Activated naive CD4-positive, alpha-beta T cell treated with anti-CD3 and anti-CD28 coated beads, Interleukin-2, amount 50 U/mL, for 72 hours (primary cell): ENCODE measurements around the gene SPART. TPM values are rescaled to one million over a fixed set of nuclear protein-coding genes. Genes with fewer than 3 reads are reported as not detected.

Source experiments
- ATAC-seq, 2 donors: fragments of 150-1000 bp; cut with Tn5 transposase; 2 replicates each; pipeline ENCODE4 v1.10.0; 2021; ENCODE audit warnings: mild to moderate bottlenecking in 2 of 2, moderate library complexity in 2 of 2
- DNase-seq, 2 donors: peaks; one replicate each; pipeline ENCODE4 v3.0.0; 2021 to 2022; ENCODE audit warnings: low spot score in 2 of 2
- H3K27ac Mint-ChIP-seq, 2 donors: one replicate each; pipeline ENCODE4 v1.8.0; 2022; ENCODE audit warnings: mild to moderate bottlenecking in 2 of 2, mixed read lengths in 2 of 2
- H3K36me3 Mint-ChIP-seq, 2 donors: one replicate each; pipeline ENCODE4 v1.8.0; 2022; ENCODE audit warnings: mixed read lengths in 2 of 2
- H3K9me3 Mint-ChIP-seq, 2 donors: one replicate each; pipeline ENCODE4 v1.8.0; 2022; ENCODE audit warnings: mixed read lengths in 2 of 2
- total RNA-seq, 2 donors: library from RNA; stranded (reverse); gene quantifications; one replicate each; pipeline ENCODE4 v1.2.3, GENCODE V29; 2022

The SPART gene
- total RNA-seq, 2 donors from 2014 or later: 21.9 to 23.9 TPM

DNA sequence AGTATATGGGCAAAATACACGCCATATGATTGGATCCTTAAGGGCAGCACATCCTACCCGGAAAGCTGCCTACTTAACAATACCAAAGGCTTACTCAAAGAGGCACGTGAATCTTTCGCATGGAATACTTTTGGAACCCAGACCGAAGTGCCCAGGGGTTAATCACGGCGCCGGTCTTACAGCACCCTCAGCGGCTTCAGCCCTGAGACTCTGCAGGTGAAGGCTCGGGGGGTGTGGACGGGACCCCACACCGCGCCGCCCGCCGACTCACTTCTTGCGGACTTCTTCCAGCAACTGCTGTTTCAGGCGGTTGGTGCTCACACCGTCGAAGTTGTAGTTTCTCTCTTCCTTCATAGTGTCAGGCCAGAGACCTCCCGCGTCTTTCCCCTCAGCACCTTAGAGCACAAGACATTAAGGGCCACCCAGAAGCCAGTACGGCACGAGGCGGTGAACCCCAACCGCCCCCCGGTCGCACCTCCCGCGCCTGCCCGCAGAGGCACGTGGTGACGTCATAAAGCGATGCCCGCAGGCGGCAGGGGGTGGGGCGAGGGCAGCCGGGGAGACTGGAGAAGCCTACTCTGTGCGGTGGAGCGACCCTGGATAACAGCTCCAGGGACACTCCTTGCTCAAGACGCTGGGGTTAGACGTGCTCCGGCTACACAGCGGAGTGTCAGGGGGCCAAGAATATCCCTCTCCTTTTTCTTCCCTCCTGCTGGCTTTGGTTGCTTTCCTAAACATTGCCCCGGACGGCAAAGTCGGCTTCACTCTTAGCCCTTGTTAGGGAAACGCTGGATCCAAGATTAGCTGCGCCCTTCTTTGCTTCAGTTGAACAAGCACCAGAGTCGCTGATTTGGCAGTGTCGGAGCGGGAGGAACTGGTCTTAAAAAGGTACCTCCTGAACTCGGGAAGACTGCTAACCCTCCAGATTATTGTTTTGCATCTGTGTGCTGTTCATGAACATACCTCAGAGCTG is 48.5 kb downstream of the SPART start, which contains the start of gene CCDC169:
CCDC169 (minus strand) TSS at position 449 of the 973 bp plus-strand sequence; CDS start at position 354, 95 bp downstream.
- H3K36me3 Mint-ChIP-seq: peaks cover 6% of the 10 kb centered on the region in 2 donors
- H3K9me3 Mint-ChIP-seq: no peaks in the 10 kb centered on the region
- H3K27ac Mint-ChIP-seq: peak within 1 kb of the TSS in 1 of 2 donors; percentile 22
- peak; percentile 94 for ATAC-seq
- DNase-seq: peak; percentile 55 to 66

DNA sequence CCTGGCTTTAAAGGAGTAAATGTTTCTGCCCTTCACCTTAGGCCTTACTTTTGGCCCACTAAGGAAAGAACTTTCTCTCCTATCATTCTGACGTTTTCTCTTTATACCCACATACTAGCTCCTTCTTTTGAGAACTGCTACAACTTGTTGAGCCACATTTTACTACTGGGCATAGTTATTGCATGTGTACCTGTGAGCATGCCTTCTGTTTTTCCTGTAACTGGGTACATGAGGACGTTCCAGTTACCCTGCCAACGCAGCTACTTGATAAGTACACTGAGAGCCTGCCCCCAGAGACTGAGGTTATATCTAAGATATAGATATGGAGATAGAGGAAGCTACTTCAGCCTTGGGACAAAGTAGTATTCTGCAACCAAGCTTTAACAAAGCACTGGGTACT is 52.1 kb downstream of the SPART start:
- Mint-ChIP-seq H3K9me3 (no peaks in the 10 kb centered on the region), H3K36me3 (peaks cover 6% of the 10 kb centered on the region in 2 donors), H3K27ac (no peak overlapping the region)
- DNase-seq (no peak), ATAC-seq (no peak)

DNA sequence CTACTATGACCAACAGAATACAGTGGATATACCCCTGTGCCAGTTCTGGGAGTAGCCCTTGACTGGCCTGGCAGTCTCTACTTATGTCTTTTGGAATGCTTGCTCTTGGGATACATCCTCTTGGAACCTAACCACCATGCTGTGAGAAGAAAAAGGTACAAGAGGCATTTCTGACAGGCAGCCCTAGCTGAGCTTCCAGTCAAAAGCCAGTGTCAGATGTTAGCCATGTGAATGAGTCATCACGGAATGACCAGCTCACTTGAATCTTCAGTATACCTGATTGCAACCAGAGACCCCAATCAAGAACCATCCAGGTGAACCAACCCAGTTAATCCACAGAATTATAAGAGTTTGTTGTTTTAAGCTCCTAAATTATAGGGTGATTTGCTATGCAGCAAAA is 52.7 kb downstream of the SPART start:
- DNase-seq (no peak), ATAC-seq (no peak)
- Mint-ChIP-seq H3K36me3 (peaks cover 5 to 6% of the 10 kb centered on the region in 2 donors), H3K27ac (no peak overlapping the region), H3K9me3 (no peaks in the 10 kb centered on the region)

DNA sequence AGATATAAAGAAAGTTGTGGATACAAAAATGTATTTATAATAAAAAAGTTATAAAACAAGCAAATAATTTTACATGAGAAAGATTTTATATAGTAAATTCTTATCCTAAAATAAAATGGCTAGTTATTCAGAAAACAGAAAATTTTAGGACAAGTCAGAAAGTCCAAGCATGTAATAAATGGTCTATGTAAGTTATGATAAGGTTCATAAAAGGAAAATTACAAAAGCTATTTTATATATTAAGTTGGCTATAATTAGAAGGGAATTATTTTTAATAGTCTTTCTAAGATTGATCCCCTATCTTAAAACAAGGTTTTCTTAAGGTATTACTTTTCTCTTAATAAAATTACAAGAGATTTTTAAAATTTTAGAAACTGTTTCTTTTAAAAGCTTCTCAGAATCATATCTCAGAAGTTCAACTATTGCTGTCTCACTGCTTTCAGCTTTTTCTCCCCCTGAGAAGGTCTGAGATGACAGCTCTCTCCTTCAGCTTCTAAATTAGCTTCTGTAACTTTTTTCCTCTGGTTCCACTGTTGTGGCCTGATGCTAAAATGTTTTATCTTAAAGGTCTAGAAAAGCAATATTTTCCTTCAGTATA is 57.3 kb downstream of the SPART start:
- DNase-seq: no peak
- Mint-ChIP-seq H3K27ac (no peak overlapping the region), H3K9me3 (no peaks in the 10 kb centered on the region), H3K36me3 (no peaks in the 10 kb centered on the region)
- ATAC-seq: no peak

DNA sequence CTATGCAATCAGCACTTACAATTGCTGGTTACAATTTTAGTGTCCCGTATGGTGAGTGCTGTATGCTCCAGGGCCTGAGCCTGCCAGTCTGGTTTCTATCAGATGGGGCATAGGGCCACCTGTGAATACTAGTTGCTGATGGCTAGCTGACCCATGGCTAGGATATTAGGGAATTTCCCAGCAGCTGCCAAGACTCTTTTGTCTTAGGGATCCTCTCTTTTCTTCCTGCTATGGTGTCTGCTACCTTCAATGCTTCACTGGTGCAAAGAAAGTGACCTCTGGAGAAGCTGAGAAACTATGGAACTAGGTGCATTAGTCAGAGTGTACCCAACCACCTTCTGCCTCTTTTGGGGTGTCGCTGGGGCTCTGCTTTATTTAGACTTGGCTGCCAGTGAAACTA is 60.2 kb downstream of the SPART start:
- H3K36me3 Mint-ChIP-seq: no peaks in the 10 kb centered on the region
- ATAC-seq (no peak), DNase-seq (no peak)
- no peak overlapping the region for H3K27ac Mint-ChIP-seq
- no peaks in the 10 kb centered on the region for H3K9me3 Mint-ChIP-seq

DNA sequence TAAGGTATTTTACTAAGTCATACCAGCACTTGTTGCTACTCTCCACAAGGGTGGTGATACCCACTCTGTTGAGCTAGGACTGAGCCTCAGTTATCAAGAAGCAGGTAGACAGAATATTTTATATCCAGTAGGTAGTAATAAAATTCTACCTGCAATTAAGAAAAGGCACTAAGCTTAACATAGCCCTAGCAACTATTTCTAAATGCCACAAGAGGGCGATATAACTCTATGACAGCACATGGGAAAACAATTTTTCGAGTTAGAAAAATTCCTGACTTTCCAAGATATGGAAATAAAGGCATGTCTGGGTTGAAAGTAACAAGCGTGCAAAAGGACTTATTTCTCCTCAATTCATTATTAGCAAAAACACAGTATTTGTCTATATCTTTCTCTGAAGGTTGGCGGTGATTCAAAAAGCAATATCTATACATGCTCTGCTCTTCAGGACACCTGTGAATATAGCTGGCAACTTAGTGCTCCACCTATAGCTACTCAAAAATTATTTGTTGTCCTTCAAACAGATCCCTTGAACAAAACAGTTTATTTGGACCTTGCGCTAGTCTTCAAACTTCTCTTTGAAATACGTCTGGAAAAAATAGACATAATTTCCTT is 63.3 kb downstream of the SPART start:
- H3K27ac Mint-ChIP-seq: no peak overlapping the region
- DNase-seq (no peak), ATAC-seq (peak in 1 of 2 donors; percentile 40)
- H3K36me3 Mint-ChIP-seq: no peaks in the 10 kb centered on the region
- no peaks in the 10 kb centered on the region for H3K9me3 Mint-ChIP-seq

DNA sequence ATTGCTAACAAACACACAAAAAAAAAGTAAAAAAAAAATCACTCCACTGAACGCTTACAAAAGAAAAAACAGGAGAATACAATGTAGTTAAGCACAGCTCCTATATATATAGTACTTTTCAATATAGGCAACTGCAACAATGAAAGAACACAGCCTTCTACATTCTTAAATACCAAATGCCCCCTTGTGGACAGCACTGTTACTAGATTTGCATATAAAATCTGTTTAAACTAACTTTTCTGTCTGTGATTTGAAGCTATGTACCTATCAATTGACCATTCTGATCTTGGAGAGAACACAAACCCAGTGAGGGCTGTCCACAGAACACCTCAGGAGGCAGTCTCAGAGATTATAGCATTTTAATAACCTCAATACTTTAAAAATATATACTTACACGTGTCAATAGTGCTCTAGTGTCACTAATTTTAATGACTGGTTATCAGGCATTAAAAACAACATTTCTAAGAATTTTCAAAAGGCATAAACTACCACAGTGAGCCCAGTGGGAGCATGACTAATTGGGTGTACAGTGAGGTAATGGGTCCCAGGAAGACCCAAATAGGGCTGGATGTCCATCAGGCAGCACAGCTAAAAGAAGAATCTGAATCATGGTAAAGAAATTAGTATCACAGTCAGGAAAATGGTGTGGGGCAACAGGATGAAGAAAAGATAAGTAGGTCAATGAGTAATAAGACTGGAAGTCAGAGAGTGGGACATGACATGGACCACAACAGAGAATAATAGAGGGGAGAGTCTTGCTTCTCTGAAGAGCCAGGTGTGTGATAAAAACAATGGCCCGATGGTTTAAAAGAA is 70.8 kb downstream of the SPART start:
- Mint-ChIP-seq H3K9me3 (no peaks in the 10 kb centered on the region), H3K27ac (no peak overlapping the region), H3K36me3 (no peaks in the 10 kb centered on the region)
- DNase-seq: peak in 1 of 2 donors; percentile 10
- ATAC-seq: no peak

DNA sequence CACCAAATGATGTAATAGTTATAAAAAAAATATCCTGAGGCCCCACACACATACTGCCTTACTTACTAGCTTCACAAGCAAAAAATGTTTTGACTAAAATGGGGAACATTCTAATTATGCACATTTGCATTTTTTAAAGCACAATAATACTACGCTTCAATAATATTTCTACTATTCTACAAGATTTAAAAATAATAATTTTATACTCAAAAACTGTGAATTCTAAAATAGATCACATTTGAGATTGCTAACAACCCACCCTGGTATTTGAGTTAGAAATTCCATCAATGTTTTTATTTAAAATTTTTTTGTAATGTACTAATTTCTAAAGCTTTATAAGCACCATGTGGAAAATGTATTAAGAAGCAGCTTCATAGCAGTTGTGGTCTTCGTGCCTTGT is 72.8 kb downstream of the SPART start:
- ATAC-seq: no peak
- Mint-ChIP-seq H3K9me3 (no peaks in the 10 kb centered on the region), H3K27ac (no peak overlapping the region), H3K36me3 (no peaks in the 10 kb centered on the region)
- no peak for DNase-seq

DNA sequence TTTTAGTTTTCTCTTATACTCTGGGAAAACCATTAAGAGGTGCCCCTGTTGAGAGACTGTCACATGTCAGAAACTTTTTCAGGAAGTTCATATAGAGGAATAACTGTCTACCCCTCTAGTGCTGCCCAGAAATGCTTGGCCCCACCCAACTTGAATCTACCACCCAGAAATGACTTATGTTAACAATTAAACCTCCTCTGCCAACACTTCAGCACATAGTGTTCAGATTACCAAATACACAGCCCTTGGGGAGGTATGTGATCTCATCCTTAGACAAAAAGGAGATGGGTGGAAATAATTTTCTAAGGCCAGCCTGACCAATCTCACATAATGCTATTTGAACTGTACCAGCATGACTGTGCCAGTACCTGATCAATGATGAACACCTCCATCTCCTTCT is 84.2 kb downstream of the SPART start:
- Mint-ChIP-seq H3K27ac (no peak overlapping the region), H3K9me3 (no peaks in the 10 kb centered on the region), H3K36me3 (no peaks in the 10 kb centered on the region)
- DNase-seq (no peak), ATAC-seq (no peak)

DNA sequence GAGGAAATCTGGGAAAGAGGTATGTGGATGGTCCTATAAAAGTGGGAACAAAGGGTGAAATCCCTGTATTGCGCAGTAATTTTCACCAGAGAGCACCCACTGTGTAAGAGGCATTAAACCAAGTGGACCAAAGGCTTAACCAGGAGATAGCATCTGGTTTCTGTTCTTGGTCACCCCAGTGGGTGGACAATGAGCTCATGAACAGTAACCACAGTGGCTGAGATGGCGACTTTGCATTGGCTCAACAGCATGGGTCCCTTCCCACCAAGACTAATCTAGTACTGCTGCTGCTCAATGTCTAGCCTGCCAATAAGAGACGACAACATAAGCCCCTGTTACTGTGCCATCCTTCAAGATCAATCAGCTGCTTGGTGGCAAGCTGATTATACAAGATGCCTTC is 85.2 kb downstream of the SPART start:
- Mint-ChIP-seq H3K9me3 (no peaks in the 10 kb centered on the region), H3K36me3 (no peaks in the 10 kb centered on the region), H3K27ac (no peak overlapping the region)
- DNase-seq (no peak), ATAC-seq (no peak)

DNA sequence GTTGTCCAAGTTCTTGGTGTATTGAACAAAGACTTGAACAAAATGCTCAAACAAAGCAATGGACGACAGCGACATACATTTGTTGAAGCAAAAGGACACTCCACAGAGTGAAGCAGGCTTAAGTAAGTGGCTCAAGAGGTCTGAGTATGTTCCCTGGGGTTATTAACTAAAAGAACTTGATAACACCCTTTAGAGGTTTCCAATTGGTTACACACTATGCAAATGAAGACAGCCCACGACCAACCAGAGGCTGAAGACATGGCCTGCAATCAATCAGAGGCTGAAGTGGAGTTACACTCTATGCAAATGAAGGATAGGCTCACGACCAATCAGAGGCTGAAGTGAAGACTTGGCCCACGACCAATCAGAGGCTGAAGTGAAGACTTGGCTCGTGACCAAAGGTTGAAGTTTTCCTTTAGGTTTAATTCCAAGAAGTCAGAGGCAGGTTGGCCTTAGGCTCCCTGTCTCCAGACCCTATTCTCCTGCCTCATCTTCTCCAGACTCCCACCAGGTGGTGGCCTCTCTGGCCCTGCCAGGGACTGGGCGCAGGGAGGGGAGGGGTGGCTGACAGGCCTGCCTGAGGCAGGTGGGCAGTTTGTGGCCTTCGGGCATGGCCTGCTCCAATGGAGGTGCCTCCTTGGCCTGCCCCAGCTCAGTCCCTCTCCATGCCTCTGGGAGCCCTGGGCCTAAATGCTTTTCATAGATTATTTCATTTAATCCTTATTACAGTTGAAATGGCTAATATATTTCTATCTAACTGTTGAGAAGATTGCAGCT is 86.6 kb downstream of the SPART start:
- no peak for ATAC-seq
- Mint-ChIP-seq H3K36me3 (no peaks in the 10 kb centered on the region), H3K9me3 (no peaks in the 10 kb centered on the region), H3K27ac (no peak overlapping the region)
- DNase-seq: no peak

DNA sequence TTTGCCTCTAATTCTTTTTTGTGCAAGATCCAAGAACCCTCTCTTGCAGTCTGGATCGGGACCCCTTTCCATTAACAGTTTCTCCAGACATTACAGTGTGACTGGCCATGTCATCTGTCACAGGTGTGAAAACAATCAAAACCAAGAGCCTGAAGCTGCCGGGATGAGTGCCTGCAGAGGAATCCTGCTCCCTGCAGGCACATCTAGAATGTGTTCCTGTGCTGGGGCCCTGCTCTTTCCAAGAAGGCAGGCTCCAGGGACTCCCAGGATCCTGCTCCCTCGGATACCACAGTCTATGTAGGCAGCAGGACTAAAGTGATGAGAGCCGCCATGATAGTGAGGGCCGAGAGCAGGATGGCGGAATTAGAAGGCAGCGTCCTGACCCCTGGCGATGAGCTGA is 87.4 kb downstream of the SPART start:
- no peak for DNase-seq
- Mint-ChIP-seq H3K27ac (no peak overlapping the region), H3K9me3 (no peaks in the 10 kb centered on the region), H3K36me3 (no peaks in the 10 kb centered on the region)
- ATAC-seq: no peak

Other genes with a start within 250 kb of the SPART start
- not detected for gene DCLK1, start 215.0 kb downstream of the SPART start, total RNA-seq
- gene SOHLH2, start 131.8 kb downstream of the SPART start, total RNA-seq: not detected
- under 1 TPM; 0.46 to 0.62 TPM for gene CCDC169, start 48.6 kb downstream of the SPART start, total RNA-seq
- gene CCNA1, start 86.1 kb upstream of the SPART start, total RNA-seq: under 1 TPM in 1 of 2 donors, not detected in 1; 0.70 TPM